Measurements from ENCODE around the gene CCIN.

DNA sequence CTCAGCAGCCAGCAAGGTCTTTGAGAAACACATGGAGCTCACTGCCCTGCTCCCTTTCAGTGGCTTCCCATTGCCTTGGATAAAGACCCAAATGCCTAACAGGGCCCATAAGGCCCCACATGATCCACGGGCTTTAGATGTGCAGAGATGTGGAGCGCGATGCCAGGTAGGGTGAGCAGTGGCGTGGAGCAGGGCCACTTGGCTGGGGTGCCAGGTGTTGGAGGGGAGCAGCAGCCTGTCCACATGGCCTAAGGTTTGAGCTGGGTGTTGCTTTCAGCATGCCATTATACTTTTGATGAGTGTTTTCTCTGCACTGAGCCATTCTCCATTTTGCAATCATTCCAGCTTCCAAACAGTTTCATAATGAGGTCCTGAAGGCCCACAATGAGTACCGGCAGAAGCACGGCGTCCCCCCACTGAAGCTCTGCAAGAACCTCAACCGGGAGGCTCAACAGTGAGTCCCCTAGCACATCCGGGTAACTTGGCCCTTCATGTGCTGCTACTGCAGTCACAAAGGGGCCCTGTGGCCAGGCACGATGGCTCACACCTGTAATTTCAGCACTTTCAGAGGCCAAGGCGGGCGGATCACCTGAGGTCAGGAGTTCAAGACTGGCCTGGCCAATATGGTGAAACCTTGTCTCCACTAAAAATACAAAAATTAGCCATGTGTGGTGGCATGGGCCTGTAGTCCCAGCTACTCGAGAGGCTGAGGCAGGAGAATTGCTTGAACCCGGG, 21.6 kb upstream of the CCIN start:
- no peak for TF ChIP-seq EZH2phosphoT487 (IDR thresholded peaks at IDR 0.05; ENCODE audit: insufficient read depth, low read depth)
- TF ChIP-seq EZH2 (IDR thresholded peaks at IDR 0.05; ENCODE audit: insufficient read depth, poor library complexity, severe bottlenecking): no peak

Data from GM23248 (cell line).